NCI-H82 treated with DMSO at 0.1 percent for 48 hours (cell line): ENCODE results near the gene NDUFS5.
"Not testable (repeated sequence)": the region's sequence is repeated elsewhere in the genome, so short reads cannot be mapped to it uniquely, and the experiment has no call there.

Experiments
- DNase-seq: peaks from one replicate; lab custom pipeline; 2025; ENCODE audit not compliant: unreplicated experiment; lab: John Stamatoyannopoulos, UW

The NDUFS5 gene

GRCh38 chr1:39014956-39015355, 11.2 kb upstream of the NDUFS5 start:
- not testable (repeated sequence) for DNase-seq

- DNase-seq, result no peak
These were observed 9.5 kb upstream of the NDUFS5 start for GRCh38 chr1:39016604-39017171.

- no peak for DNase-seq
These were observed 8.9 kb upstream of the NDUFS5 start for GRCh38 chr1:39017266-39017665.

- DNase-seq, result not testable (repeated sequence)
These were observed 5.7 kb upstream of the NDUFS5 start for GRCh38 chr1:39020494-39020893.

- no peak for DNase-seq
These were observed 4.7 kb upstream of the NDUFS5 start for GRCh38 chr1:39021426-39021825.

- no peak for DNase-seq
These were observed 3.0 kb upstream of the NDUFS5 start for GRCh38 chr1:39023140-39023539.

GRCh38 chr1:39026866-39027507, 837 bp downstream of the NDUFS5 start:
- no peak for DNase-seq

GRCh38 chr1:39034114-39034654, 8.0 kb downstream of the NDUFS5 start:
- DNase-seq, result no peak

- no peak for DNase-seq
These were observed 10.5 kb downstream of the NDUFS5 start for GRCh38 chr1:39036678-39037077.

GRCh38 chr1:39043513-39043912, 17.4 kb downstream of the NDUFS5 start:
- DNase-seq, result no peak

- no peak for DNase-seq
These were observed 18.6 kb downstream of the NDUFS5 start for GRCh38 chr1:39044762-39045161.

GRCh38 chr1:39045231-39045630, 19.1 kb downstream of the NDUFS5 start:
- DNase-seq, result no peak

GRCh38 chr1:39046613-39047210, 20.6 kb downstream of the NDUFS5 start:
- DNase-seq, result no peak

GRCh38 chr1:39047374-39048229, 21.5 kb downstream of the NDUFS5 start:
- no peak for DNase-seq

GRCh38 chr1:39048745-39049370, 22.7 kb downstream of the NDUFS5 start:
- peak; percentile 10 for DNase-seq

GRCh38 chr1:39050001-39050400, 23.9 kb downstream of the NDUFS5 start:
- DNase-seq, result no peak

GRCh38 chr1:39051193-39051850, 25.2 kb downstream of the NDUFS5 start:
- not testable (repeated sequence) for DNase-seq

- DNase-seq, result no peak
These were observed 25.8 kb downstream of the NDUFS5 start for GRCh38 chr1:39051956-39052355.

GRCh38 chr1:39055213-39055710, 29.1 kb downstream of the NDUFS5 start:
- not testable (repeated sequence) for DNase-seq

- DNase-seq, result not testable (repeated sequence)
These were observed 35.4 kb downstream of the NDUFS5 start for GRCh38 chr1:39061516-39061915.
